CD4-positive, alpha-beta T cell treated with Interleukin-15 for 1 hour (primary cell): ENCODE results near the gene NCAPH2.
A peak's percentile ranks its signal among the peaks of the same experiment; 100 is the strongest.

ENCODE experiments used
- DNase-seq: peaks from one replicate; pipeline ENCODE4 v3.0.0-alpha.2; 2020

Gene NCAPH2

DNA sequence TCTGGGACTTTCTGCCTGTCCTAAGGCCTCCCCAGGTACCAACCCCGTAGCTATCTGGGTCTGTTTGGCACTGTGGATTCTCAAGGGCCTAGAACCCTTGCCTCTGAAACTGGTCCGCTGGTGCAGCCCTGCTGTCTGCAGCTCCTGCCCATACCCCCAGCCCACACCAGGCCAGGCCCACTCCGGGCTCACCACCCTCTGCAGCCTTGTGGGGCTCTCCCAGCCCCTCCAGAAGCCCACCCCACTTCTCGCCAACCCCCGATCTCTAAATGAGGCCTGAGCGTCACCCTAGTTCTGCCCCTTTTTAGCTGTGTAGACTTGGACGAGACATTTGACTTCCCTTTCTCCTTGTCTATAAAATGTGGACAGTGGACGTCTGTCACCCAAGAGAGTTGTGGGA, 42.4 kb downstream of the NCAPH2 start:
- DNase-seq: no peak

DNA sequence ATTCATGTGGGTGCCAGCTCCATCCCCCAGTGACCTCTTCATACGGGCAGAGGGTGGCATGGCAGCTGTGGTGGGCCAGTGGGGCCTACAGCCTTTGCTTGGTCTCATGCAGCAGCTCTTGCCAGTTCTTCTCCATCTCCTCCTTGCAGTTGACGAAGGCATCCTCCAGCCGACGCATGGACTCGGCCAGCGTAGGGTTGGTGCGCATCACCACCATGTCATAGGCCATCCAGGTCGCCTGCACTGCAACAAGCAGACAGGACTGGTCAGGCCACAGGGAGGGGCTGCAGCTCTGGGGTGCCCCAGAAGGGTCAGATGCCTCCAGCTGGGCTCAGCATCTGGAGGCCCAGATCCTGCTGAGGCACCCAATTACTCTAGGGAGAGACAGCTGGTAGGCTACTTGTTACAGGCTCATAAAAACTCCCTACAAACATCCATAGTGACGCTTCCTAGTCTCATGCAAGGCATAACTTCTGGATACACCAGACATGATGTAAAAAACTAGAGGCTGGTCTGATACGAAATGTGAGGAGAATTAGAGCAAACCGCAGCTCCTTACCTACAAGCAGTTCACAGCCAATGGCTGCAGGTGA, 43.2 kb downstream of the NCAPH2 start:
- no peak for DNase-seq

DNA sequence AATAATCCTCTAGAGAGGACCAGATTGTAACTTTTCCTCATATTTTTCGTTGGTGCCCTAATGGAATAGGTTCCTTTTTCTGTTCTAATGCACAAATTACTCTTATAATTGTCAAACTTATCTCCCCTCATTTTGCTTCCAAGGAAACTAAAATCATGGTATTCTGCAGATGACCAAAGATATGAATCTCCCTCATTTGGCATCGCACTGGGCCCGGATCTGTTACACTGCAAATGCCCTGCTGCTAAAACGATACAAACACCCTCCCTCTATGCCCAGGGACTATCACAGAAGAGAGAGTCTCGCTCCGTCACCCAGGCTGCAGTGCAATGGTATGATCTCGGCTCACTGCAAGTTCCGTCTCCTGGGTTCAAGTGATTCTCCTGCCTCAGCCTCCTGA, 45.3 kb downstream of the NCAPH2 start:
- DNase-seq: no peak

DNA sequence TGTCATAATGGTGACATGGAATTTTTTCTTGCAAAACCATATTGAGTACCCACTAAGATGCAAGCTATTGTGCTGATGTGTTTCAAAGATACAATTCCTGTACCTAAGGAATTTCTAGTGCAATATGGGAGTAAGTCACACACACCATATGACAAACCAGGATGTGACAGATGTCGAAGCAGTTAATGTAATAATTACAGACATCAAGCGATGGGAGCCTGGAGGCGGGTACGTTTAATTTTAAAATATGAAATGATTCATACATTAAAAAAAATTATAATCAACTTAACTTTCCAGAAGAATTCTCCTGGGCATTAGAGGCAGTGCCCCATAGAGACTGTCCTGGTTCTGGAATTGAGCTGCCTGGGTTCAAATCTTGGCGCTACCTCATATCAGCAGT, 48.7 kb downstream of the NCAPH2 start:
- no peak for DNase-seq

DNA sequence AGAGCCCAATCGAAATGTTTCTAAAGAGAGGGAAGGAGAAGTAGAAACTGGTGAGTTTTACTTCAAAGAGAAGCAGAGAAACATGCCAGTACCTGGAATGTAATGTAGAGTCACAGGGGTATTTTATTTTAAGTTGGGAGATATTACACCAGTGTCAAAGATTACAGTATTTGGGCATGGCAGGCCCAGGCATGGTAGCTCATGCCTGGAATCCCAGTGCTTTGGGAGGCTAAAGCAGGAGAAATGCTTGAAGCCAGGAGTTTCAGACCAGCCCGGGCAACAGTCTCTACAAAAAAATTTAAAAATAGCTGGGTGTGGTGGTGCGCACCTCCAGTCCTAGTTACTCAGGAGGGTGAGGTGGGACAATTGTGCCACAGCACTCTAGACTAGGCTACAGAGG, 52.0 kb downstream of the NCAPH2 start:
- no peak for DNase-seq

DNA sequence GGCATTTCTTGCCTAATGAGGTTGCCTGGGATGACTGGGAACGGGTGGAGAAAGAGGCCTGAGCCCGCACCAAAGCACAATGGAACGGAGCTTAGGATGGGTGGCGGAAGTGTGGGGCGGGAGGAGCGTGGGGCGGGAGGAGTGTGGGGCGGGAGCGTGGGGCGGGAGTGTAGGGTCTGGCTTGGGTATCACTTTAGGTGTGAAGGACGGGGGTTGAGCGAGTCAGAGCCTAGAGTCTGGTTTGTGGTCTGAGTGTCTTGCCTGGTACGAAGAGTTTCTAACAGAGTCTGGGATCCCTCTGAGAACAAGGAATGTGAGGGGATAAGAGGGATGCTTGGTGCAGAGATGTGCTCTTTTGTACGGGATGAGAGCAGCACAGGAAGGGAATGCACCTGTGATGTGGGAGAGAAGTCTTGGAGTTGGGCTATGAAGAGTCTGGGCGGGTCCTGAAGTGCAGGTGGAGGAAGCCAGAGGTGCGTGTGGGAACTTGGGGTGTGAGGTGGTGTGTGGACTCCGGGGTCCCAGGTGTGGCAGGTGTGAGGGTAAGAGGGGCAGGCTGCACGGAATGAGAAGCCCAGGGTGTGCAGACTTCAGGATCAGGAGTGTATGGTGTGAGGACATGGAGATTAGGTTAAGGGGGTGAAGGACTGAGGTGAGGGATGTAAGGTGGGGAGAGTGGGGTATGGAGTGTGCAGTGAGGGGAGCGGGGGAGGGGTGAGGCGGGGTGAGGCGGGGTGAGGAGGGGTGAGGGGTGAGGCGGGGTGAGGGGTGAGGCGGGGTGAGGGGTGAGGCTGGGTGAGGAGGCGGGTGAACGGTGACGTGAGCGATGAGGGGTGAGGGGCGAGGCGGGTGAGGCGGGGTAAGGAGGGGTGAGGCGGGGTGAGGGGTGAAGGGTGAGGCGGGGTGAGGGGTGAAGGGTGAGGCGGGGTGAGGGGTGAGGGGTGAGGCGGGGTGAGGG, 53.7 kb downstream of the NCAPH2 start:
- peak; percentile 37 for DNase-seq

DNA sequence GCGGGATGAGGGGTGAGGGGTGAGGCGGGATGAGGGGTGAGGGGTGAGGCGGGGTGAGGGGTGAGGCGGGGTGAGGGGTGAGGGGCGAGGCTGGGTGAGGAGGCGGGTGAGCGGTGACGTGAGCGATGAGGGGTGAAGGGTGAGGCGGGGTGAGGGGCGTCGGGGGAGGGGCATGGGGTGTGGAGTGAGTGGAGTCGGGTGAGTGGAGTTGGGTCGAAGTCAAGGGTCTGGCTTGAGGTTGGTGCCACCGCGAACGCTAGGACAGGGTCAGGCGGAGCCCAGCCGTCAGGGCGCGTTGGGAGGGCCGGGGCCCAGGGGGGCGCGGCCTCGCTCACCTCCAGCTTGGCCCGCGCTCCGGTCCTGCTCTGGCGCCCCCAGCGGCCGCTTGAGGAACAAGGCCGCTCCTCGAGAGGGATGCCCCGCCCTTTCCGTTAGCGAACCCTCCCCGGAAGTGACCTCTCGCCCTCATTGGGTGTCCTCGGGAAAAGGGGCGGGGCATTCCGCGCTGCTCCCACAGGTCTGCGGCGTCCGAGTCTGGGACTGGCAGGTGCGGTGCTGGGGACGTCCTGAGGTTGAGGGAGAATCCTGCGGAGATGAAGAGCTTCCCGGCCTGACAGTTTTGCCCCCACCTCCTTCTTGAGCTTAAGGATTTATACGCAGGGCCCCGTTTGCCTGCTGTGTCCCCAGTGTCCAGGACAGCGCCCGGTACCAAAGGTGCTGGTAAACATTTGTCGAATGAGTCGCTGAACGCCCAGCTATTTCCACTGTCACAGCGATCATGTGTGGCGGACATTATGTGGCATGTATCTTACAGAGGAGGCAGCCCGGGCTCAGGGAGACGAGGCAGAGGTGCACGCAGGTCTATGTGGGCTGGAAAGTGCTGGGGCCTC, 54.7 kb downstream of the NCAPH2 start, which contains the start of gene SYCE3:
SYCE3 (minus strand) TSS at position 397 of the 890 bp plus-strand sequence. CDS start 6,514 bp downstream, outside the sequence.
- peak; percentile 96 for DNase-seq

DNA sequence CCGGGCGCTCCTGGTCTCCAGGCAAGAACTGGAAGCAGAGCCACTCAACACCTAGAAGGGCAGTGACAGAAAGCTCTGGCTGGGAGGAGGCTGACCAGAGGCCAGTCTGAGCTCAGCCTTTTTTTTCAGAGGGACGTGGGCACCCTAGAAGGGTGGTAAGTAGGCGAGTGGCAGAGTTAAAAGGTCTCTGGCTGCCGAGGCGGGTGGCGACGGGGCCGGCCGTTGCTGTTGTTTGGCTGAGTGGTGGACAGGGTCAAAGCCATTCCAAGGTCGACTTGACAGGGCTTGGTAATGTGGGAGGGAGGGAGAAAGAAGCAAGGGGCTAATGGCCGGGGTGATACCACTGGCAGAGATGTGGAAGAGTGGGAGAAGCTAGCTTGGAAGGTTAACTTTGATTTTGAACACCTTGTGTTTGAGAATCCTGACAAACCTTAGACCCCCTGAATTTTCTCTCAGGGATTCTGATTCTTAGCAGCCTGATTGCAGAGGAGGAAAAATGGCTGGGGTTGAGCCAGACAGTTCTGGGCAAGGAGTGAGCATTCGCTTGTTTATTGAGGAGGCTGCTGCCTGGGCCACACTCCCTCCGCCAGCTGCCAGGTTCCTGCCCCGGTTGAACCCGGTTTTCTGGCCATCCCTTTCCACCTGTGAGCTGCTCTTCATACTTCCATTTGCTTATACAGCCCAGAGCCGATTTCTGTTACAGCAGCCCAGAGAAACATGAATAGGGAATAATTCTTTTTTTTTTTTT, 55.6 kb downstream of the NCAPH2 start:
- no peak for DNase-seq

DNA sequence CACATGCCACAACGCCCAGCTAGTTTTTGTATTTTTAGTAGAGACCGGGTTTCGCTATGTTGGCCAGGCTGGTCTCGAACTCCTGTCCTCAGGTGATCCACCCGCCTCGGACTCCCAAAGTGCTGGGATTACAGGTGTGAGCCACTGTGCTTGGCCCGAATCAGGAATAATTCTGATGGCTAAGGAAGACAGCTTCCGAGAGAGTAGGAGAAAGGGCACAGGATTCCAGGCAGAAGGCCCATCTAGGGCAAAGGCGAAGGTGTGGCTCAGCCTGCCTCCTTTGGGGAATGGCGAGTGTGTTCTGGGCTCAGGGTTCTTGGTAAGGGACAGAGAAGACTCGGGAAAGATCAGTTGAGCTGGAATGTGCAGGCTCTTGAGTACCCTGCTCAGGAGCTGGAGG, 56.3 kb downstream of the NCAPH2 start:
- DNase-seq: no peak

DNA sequence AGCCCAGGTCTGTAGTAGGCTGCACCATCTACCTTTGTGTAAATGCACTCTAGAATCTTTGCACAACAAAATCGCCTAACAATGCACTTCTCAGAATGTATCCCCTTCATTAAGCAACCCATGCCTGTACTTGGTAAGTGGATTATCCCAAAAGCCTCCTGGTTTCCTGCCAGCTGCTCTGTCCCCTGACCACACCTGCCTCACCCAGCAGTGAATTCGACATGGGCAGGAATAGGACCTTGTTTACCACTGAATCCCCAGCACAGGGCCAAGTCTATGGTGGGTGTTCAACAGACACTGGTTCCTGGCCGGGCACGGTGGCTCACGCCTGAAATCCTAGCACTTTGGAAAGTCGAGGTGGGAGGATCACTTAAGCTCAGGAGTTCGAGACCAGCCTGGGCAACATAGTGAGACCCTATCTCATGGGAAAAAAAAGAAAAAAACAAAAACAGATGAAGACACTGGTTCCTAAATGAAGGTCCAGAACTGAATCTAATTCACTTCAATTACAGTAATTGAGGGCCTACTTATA, 59.8 kb downstream of the NCAPH2 start:
- DNase-seq: no peak

DNA sequence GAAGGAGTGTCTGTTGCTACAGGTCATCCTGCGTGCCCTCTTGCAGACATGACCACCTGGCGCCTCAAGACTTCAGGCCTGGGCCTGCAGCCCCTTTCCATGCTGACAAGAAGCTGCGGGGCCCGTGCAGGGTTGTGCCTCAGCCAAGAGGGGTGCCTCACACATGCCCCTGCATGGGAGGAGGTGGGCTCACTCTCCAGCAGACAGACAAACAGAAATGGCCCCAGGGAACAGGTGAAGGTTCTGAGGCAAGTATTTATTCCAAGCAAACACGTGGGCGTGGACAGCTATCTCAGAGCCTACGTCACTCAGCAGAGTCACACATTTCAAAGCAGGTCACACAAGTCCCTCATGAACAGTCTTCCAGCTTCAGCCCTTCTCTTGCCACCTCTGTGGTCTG, 60.6 kb downstream of the NCAPH2 start:
- DNase-seq: no peak

DNA sequence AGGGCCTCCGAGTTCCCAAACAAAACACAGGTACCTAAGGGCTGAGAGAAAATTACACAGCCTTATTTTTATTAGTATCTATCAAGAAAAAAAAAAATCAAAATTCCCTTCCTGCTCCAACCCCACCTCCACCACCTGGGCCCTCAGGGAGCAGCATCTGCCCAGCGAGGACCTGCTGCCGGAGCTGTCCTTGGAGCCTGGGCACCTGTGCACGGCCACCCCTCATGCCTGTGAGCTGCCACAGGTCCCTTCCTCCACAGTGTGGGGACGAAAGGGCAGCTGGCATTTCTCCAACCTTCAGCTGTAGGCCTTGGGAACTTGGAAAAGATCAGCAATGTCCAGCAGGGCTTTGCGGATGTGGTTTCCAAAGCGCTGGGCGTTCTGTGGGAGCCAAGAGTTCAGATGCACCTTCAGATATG, 61.0 kb downstream of the NCAPH2 start:
- DNase-seq: no peak

DNA sequence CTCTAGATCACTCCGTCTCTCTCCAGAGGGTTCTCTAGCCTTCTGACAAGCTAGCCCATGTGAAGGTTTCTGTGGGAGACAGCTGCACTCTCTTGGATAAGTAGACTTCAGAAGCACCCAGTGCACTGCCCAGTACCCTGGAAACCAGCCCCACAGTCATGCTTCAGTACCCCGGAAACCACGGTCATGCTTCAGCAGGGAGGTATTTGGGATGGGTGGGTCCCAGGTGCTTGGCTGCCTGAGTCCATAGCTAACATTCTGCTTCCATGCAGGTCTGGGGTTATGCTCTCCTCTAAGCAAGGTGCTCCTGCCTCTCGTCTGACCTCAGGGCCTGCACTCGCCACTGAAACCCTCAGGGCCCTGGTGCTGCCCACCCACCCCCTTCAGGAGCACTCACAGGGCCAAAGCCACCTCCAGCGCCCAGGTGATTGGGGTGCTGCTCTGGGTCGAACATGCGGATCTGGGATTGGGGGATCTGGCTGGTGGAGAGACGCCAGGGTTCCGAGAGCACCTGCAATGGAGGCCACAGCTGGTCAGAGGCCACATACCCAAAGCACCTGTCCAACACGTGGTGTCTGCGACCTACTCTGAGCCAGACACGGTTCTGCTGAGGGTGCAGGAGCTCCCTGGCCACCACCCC, 62.0 kb downstream of the NCAPH2 start:
- no peak for DNase-seq

DNA sequence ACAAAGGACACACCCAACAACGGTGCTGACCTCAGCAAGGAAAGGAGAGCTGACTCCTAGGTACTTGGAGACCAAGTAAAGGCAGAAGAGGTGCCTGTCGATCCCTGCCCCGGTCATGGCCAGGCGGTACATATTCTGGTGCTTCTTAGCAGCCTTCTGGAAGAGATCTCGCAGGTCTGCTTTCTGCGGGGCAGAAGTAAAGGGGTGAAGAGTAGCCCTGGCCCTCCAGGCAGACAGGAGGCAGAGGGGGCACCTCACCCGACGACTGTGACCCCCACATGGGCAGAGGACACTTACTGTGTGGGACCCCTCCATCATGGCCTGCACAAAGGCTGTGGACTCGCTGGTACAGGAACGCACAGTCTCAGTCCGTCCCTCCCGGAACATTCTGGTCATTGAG, 62.8 kb downstream of the NCAPH2 start:
- DNase-seq: no peak

DNA sequence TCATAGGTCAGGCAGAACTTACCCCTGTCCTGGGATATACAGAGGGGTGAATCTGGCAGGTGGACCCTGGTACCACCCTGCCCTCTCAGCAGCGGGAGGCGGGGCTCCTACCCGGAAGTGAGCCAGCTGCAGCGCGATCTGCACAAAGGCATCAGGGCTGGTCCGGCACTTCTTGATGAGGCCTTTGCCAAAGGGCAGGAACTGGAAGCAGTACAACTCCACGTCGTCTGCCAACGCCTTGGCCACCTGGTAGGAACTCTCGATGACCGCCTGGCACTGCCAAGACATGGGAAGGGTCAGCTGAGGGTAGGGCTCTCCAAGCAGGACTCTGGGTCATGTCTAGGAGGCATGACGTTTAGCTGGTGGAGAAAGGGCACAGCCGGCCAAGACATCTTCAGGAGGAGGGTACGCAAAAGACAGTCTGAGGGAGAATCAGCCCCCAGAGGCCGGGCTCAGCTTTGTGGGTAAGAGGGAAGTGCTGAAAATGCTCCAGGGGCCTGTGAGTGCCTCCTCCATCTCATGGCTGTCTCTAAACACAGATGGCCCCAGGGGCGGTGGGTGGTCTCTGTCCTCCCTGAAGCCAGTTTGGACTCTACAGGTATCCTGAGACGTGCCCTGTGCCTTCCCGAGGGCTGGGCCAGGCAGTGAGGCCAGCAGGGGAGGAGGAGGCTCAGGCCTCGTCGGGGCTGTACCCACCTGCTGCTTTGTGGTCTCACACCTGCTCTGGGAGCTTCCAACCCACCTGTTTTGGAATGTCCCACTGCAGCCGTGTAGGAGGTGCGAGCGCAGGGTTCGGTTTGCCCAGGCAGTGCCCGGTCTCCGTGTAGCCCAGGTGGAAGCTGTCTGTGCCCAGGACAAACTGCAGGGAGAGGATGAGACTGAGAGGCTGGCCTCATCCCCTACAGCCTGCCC, 63.5 kb downstream of the NCAPH2 start:
- no peak for DNase-seq

DNA sequence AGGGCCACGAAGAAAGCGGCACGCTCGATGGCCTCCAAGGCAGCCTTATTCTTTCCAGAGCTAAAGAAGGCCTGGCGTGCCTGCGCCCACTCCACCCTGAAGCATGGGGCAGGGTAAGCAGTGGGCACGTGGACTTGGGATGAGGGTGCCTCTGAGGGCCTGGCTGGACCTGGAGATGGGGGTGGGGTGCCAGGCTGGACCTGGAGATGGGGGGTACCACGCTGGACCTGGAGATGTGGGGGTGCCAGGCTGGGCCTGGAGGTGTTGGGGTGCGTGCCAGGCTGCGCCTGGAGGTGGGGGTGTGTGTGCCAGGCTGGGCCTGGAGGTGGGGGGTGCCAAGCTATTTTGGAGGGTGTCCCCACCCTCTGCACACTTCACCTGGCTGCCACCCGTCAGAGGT, 64.9 kb downstream of the NCAPH2 start:
- no peak for DNase-seq

DNA sequence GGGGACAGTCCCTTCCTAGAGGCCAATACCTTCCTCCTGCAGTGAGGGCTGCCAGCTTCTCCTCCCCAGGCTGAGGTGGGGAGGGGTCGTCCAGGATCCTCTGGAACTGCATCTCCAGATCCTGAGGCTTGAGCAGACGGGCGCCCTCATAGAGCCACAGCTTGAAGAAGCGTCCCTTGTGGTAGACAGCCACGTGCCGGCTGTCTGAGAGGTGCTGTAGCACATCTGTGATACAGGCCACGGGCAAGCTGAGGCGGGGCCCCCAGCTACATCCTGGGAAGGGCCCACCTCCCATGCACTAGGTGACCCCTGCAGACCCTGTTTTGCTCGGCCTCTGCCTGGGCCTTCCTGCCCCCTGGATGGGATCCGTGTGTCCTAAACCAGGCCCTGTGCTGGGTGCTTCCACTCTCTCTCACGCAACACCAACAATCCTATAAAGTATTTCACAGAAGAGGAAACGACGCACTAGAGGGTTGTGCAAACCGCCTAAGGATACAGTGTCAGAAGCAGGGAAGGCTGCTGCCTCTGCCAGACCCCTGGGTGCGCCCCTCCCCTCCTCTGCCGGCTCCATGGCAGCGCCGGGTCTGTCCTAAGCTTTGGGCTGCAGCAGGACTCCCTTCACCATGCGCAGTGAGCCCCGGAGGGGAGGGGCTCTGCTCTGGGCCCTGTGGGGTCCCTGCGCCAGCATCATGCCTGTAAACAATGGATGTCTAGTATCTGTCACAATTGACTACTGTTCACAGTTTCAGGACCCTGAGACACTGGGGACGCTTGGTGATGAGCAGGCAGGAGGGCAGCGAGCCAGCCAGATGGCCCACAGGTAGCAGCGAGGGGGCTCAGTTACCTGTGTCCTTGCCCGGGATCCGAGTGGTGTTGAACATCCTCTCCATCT, 65.7 kb downstream of the NCAPH2 start:
- DNase-seq: no peak

DNA sequence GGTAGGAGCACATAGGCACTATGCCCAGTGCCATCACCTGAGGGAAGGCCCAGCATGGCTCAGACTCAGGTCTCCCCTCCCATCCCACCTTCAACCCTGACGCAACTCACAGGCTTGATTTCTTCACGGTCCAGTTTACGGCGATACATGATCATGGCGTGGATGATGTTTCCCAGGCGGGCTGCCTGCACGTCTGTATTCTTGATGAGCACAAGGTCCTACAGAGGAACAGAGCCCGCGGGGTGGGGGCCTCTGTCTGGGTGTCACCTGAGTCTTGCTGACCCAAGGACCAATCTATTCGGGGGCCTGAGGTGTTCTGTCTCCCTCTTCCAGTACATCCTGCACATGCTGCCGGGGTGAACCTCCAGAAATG, 66.3 kb downstream of the NCAPH2 start:
- no peak for DNase-seq
